Liver (tissue), 3 donors: ENCODE results near the gene ALDH1A1.

Experiments used
- ATF3 ChIP-seq: IDR thresholded peaks from 2 replicates; pipeline ENCODE4 v1.6.1; 2016; ENCODE audit warnings: antibody characterized with exemption
- CTCF ChIP-seq: fragments of 150-350 bp; IDR thresholded peaks from 2 replicates; pipeline ENCODE4 v1.5.1; 2017; ENCODE audit warnings: improper control_type of control experiment, low read depth, low read length; ENCODE audit not compliant: missing input control
- EGR1 ChIP-seq, 2 donors: IDR thresholded peaks; 2 replicates each; pipeline ENCODE4 v1.6.1; 2016 to 2018; ENCODE audit warnings: antibody characterized with exemption in 2 of 2, low read depth in 2 of 2
- FOXA1 ChIP-seq: IDR thresholded peaks from 2 replicates; pipeline ENCODE4 v1.6.1; 2016; ENCODE audit warnings: antibody characterized with exemption
- GABPA ChIP-seq, 2 donors: IDR thresholded peaks in 1 of 2; conservative IDR thresholded peaks in 1 of 2; 2 replicates each; pipeline ENCODE4 v1.6.1; 2016; ENCODE audit warnings: antibody characterized with exemption in 2 of 2, mild to moderate bottlenecking in 1 of 2, moderate library complexity in 1 of 2
- HNF4A ChIP-seq, 2 donors: conservative IDR thresholded peaks; 2 replicates each; pipeline ENCODE4 v1.6.1; 2016; ENCODE audit warnings: antibody characterized with exemption in 2 of 2, mild to moderate bottlenecking in 2 of 2
- JUND ChIP-seq, 2 donors: IDR thresholded peaks; 2 replicates each; pipeline ENCODE4 v1.6.1; 2016; ENCODE audit warnings: antibody characterized with exemption in 2 of 2
- MAX ChIP-seq: IDR thresholded peaks from 2 replicates; pipeline ENCODE4 v1.6.1; 2016; ENCODE audit warnings: antibody characterized with exemption
- RAD21 ChIP-seq, 2 donors: IDR thresholded peaks; 2 replicates each; pipeline ENCODE4 v1.6.1; 2016; ENCODE audit warnings: antibody characterized with exemption in 2 of 2, mild to moderate bottlenecking in 2 of 2
- SP1 ChIP-seq: IDR thresholded peaks from 2 replicates; pipeline ENCODE4 v1.6.1; 2018; ENCODE audit warnings: antibody characterized with exemption, mild to moderate bottlenecking
- TAF1 ChIP-seq: conservative IDR thresholded peaks from 2 replicates; pipeline ENCODE4 v1.6.1; 2016; ENCODE audit warnings: antibody characterized with exemption, mild to moderate bottlenecking
- YY1 ChIP-seq: IDR thresholded peaks from 2 replicates; pipeline ENCODE4 v1.6.1; 2016; ENCODE audit warnings: antibody characterized with exemption, mild to moderate bottlenecking
- ZBTB33 ChIP-seq: IDR thresholded peaks from 2 replicates; pipeline ENCODE4 v1.6.1; 2016; ENCODE audit warnings: antibody characterized with exemption
- donor health status: healthy.
- donor health status: healthy.

- TF ChIP-seq CTCF = no peak
- TF ChIP-seq RAD21 (IDR thresholded peaks at IDR 0.05) = peak; percentile 53 to 67
- TF ChIP-seq YY1 = no peak
- TF ChIP-seq TAF1 = no peak
- no peak for TF ChIP-seq EGR1 (IDR thresholded peaks at IDR 0.05; ENCODE audit: low read depth in 2 of 2)
- no peak for TF ChIP-seq ATF3
- no peak for TF ChIP-seq ZBTB33
- no peak for TF ChIP-seq HNF4A (conservative IDR thresholded peaks at IDR 0.05)
- TF ChIP-seq MAX = no peak
- TF ChIP-seq FOXA1 = no peak
- no peak for TF ChIP-seq GABPA (IDR thresholded peaks at IDR 0.05 in 1 of 2, conservative IDR thresholded peaks at IDR 0.05 in 1 of 2)
- no peak for TF ChIP-seq JUND (IDR thresholded peaks at IDR 0.05)
- no peak for TF ChIP-seq SP1
These were observed 7.6 kb upstream of the ALDH1A1 start for GRCh38 chr9:72960446-72960845.
